Tibial nerve (tissue), 4 donors: ENCODE measurements around the gene SULT1C3.

Source experiments
- EP300 ChIP-seq, 2 donors: sonication (generic); formaldehyde crosslinking; IDR thresholded peaks; one replicate each; pipeline ENCODE4 v1.6.1; 2017; ENCODE audit warnings: antibody characterized with exemption in 2 of 2, mild to moderate bottlenecking in 1 of 2
- POLR2A ChIP-seq, 2 donors: fragments of 450-650 bp; IDR thresholded peaks; one replicate each; pipeline ENCODE4 v1.6.1; 2017; ENCODE audit warnings: antibody characterized with exemption in 2 of 2, mild to moderate bottlenecking in 2 of 2, moderate library complexity in 2 of 2
- TF ChIP-seq, protein P1 (sequence below), 5 experiments: fragments of 200-600 bp in 3 of 5; fragments of 450-650 bp in 2 of 5; sonication (generic) in 3 of 5; IDR thresholded peaks; one replicate each; pipeline ENCODE4 v1.5.1; 2016 to 2019; ENCODE audit warnings: antibody characterized with exemption in 5 of 5, mild to moderate bottlenecking in 3 of 5, moderate library complexity in 2 of 5

DNA sequence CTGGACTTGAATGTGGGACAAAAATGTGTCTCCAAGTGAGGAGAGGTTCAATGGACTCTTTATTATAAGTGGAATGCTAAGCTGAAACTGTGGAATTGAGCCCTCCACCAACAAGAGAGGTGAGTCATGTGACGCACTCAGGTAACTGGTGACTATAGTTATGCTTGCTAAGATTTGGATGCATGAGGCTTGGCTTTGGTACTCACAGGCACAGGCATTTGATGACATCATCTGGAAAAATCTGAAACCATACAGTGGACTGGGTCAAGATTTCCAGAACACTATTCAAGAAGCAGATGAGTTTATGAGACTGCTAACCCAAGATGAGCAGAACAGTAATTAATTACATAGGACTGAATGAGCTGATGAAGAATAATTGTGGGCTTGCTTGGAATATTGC lies 15.7 kb upstream of the SULT1C3 start:
- TF ChIP-seq, protein P1, sequence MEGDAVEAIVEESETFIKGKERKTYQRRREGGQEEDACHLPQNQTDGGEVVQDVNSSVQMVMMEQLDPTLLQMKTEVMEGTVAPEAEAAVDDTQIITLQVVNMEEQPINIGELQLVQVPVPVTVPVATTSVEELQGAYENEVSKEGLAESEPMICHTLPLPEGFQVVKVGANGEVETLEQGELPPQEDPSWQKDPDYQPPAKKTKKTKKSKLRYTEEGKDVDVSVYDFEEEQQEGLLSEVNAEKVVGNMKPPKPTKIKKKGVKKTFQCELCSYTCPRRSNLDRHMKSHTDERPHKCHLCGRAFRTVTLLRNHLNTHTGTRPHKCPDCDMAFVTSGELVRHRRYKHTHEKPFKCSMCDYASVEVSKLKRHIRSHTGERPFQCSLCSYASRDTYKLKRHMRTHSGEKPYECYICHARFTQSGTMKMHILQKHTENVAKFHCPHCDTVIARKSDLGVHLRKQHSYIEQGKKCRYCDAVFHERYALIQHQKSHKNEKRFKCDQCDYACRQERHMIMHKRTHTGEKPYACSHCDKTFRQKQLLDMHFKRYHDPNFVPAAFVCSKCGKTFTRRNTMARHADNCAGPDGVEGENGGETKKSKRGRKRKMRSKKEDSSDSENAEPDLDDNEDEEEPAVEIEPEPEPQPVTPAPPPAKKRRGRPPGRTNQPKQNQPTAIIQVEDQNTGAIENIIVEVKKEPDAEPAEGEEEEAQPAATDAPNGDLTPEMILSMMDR (IDR thresholded peaks at IDR 0.05), result no peak
- TF ChIP-seq EP300 (IDR thresholded peaks at IDR 0.05) (no peak), POLR2A (IDR thresholded peaks at IDR 0.05) (no peak)
